Prostate gland (tissue), 2 donors: Measurements from ENCODE around the gene FGG.

Experiments used
- CTCF ChIP-seq, 4 experiments: fragments of 200-600 bp in 2 of 4; fragments of 450-650 bp in 2 of 4; sonication (generic) in 2 of 4; IDR thresholded peaks; 1 replicate in 3 of 4; 2 replicates in 1 of 4; pipeline ENCODE4 v1.5.1; 2016 to 2019; ENCODE audit warnings: antibody characterized with exemption in 4 of 4, mild to moderate bottlenecking in 2 of 4, moderate library complexity in 2 of 4
- POLR2A ChIP-seq: fragments of 450-650 bp; IDR thresholded peaks from one replicate; pipeline ENCODE4 v1.6.1; 2016; ENCODE audit warnings: antibody characterized with exemption, mild to moderate bottlenecking

- TF ChIP-seq CTCF (IDR thresholded peaks at IDR 0.05) (no peak), POLR2A (no peak)
Measured at GRCh38 chr4:154583677-154584076, 28.8 kb downstream of the FGG start.
